T-cell (primary cell): ENCODE data around the gene VSTM5. TPM values are rescaled to one million over a fixed set of nuclear protein-coding genes. Genes with fewer than 3 reads are reported as not detected.
"Not testable (repeated sequence)": the region's sequence is repeated elsewhere in the genome, so short reads cannot be mapped to it uniquely, and the experiment has no call there.

Experiments used
- ATAC-seq, 4 experiments: fragments of 200-7000 bp in 3 of 4; fragments of 150-1000 bp in 1 of 4; cut with Tn5 transposase; replicated peaks in 1 of 4; 1 replicate in 3 of 4; 2 replicates in 1 of 4; pipeline ENCODE4 v1.10.0; 2021; ENCODE audit warnings: moderate library complexity in 3 of 4, mild to moderate bottlenecking in 2 of 4, moderate number of reproducible peaks in 1 of 4
- CTCF ChIA-PET, 2 donors: fragments of 300-600 bp; sonication (Branson Sonifier 250); formaldehyde crosslinking; loops; one replicate each; lab custom pipeline; 2022; ENCODE audit warnings: antibody characterized with exemption in 2 of 2; lab: Charles Lee
- POLR2A ChIA-PET, 2 donors: fragments of 300-600 bp; sonication (Branson Sonifier 250); formaldehyde crosslinking; loops; one replicate each; lab custom pipeline; 2022; ENCODE audit warnings: antibody characterized with exemption in 2 of 2; lab: Charles Lee
- DNase-seq, 35 experiments: peaks; one replicate each; pipeline versions ENCODE4 v3.0.0 to v3.0.0-alpha.2; 2013 to 2023
- H3K27ac ChIP-seq: one replicate; pipeline ENCODE4 v1.5.1; 2013; ENCODE audit warnings: low read length
- H3K27me3 ChIP-seq, 2 experiments: replicated peaks in 1 of 2; 1 replicate in 1 of 2; 2 replicates in 1 of 2; pipeline versions ENCODE4 v1.6.1 to v1.7.0; 2013; ENCODE audit warnings: low read length in 1 of 2, mixed read lengths in 1 of 2; ENCODE audit not compliant: control insufficient read depth in 2 of 2, insufficient read depth in 2 of 2; ENCODE audit errors: extremely low read depth in 1 of 2
- H3K36me3 ChIP-seq, 2 donors: 1 replicate in 1 of 2; 2 replicates in 1 of 2; pipeline versions ENCODE4 v1.6.1 to v1.7.0; 2013; ENCODE audit warnings: low read length in 1 of 2; ENCODE audit not compliant: control insufficient read depth in 2 of 2, insufficient read depth in 1 of 2; ENCODE audit errors: extremely low read depth in 1 of 2
- H3K4me1 ChIP-seq, 2 experiments: 1 replicate in 1 of 2; 2 replicates in 1 of 2; pipeline versions ENCODE4 v1.6.1 to v1.7.0; 2013; ENCODE audit warnings: low read length in 2 of 2, mixed read lengths in 1 of 2; ENCODE audit not compliant: insufficient read depth in 2 of 2, control insufficient read depth in 1 of 2; ENCODE audit errors: extremely low read depth in 1 of 2
- H3K4me3 ChIP-seq, 2 donors: 1 replicate in 1 of 2; 2 replicates in 1 of 2; pipeline versions ENCODE4 v1.5.1 to v1.7.0; 2013; ENCODE audit warnings: mild to moderate bottlenecking in 2 of 2, low read length in 1 of 2, moderate library complexity in 1 of 2; ENCODE audit not compliant: control insufficient read depth in 1 of 2; ENCODE audit errors: extremely low read depth in 1 of 2
- H3K9me3 ChIP-seq: 2 replicates; pipeline ENCODE4 v1.7.0; 2013
- H3K27ac Mint-ChIP-seq, 2 donors: one replicate each; pipeline ENCODE4 v1.8.0; 2020 to 2021; ENCODE audit warnings: mild to moderate bottlenecking in 2 of 2, mixed read lengths in 2 of 2
- H3K27me3 Mint-ChIP-seq, 2 donors: one replicate each; pipeline ENCODE4 v1.8.0; 2021 to 2022; ENCODE audit warnings: mixed read lengths in 2 of 2
- H3K36me3 Mint-ChIP-seq: one replicate; pipeline ENCODE4 v1.8.0; 2021; ENCODE audit warnings: mixed read lengths
- H3K4me1 Mint-ChIP-seq, 3 donors: one replicate each; pipeline ENCODE4 v1.8.0; 2020 to 2022; ENCODE audit warnings: mixed read lengths in 3 of 3, mild to moderate bottlenecking in 1 of 3
- H3K4me3 Mint-ChIP-seq, 3 donors: one replicate each; pipeline ENCODE4 v1.8.0; 2020 to 2022; ENCODE audit warnings: mild to moderate bottlenecking in 3 of 3, mixed read lengths in 3 of 3, moderate library complexity in 3 of 3
- H3K9me3 Mint-ChIP-seq, 3 donors: one replicate each; pipeline ENCODE4 v1.8.0; 2020 to 2022; ENCODE audit warnings: mixed read lengths in 3 of 3
- WGBS: methylation state at CpG from one replicate; pipeline ENCODE4 v1.1.5; 2013; ENCODE audit warnings: missing lambda C conversion rate; ENCODE audit not compliant: insufficient coverage; 5-methylcytosine and 5-hydroxymethylcytosine counted together
- total RNA-seq, 35 experiments: library from RNA in 6 of 35; stranded (reverse) in 6 of 35; fragments of 120-200 nt in 1 of 35; gene quantifications; one replicate each; pipeline versions ENCODE4 v1.2.1 to v1.2.4 and lab custom pipeline; 2013 to 2026

VSTM5 gene
- total RNA-seq, 5 donors from 2014 or later (not counting 1 experiment from before 2014, with no cell fraction given): not detected

GRCh38 chr11:93783362-93783761 is 67.1 kb downstream of the VSTM5 start:
- WGBS: 86% methylated on average over 3 of the region's 7 CpGs
- Mint-ChIP-seq H3K9me3 (no peaks in the 10 kb centered on the region), H3K27me3 (no peaks in the 10 kb centered on the region), H3K27ac (peak overlapping the region; percentile 94 to 98), H3K4me3 (peak overlapping the region; percentile 90 to 99 (median 92)), H3K4me1 (peaks cover 42 to 51% (median 46%) of the 10 kb centered on the region in 3 donors), H3K36me3 (peaks cover 15% of the 10 kb centered on the region)
- peak overlapping the region; percentile 80 to 94 for H3K4me3 ChIP-seq
- peaks cover 0 to 6% of the 10 kb centered on the region in 2 donors for H3K36me3 ChIP-seq
- no peak for DNase-seq
- H3K27me3 ChIP-seq: no peaks in the 10 kb centered on the region
- H3K27ac ChIP-seq: no peak overlapping the region
- ATAC-seq: peak in 1 of 4 experiments; percentile 2
- H3K4me1 ChIP-seq: peaks cover 19 to 25% of the 10 kb centered on the region in 2 experiments
- ChIA-PET POLR2A (interaction anchor here (0.9 to 1.6 kb wide), 5 partner anchors 18 to 52 kb away, joined by 3 to 41 read pairs (median 8); partner anchors contain the start of genes C11orf54 (in 2 of the 2) and TAF1D (in 1 of the 2)), CTCF (interaction anchor here (0.9 to 1.3 kb wide), 5 partner anchors 15 to 45 kb away, joined by 3 to 37 read pairs (median 4); partner anchors contain the start of genes C11orf54 (in 2 of the 2) and TAF1D (in 1 of the 2))
- no peaks in the 10 kb centered on the region for H3K9me3 ChIP-seq

- ChIA-PET CTCF (interaction anchor here in 1 of 2 donors (0.7 kb wide), 1 partner anchor 10 kb away, joined by 4 read pairs; no protein-coding TSS in a partner anchor), POLR2A (interaction anchor here in 1 of 2 donors (1.0 kb wide), 1 partner anchor 9 kb away, joined by 3 read pairs; the partner anchor contains the start of gene MED17)
- Histone ChIP-seq H3K27me3 (no peaks in the 10 kb centered on the region), H3K4me1 (no peaks in the 10 kb centered on the region), H3K27ac (no peak overlapping the region), H3K36me3 (peaks cover 0 to 3% of the 10 kb centered on the region in 2 donors), H3K4me3 (no peak overlapping the region), H3K9me3 (no peaks in the 10 kb centered on the region)
- Mint-ChIP-seq H3K36me3 (peaks cover 4% of the 10 kb centered on the region), H3K9me3 (no peaks in the 10 kb centered on the region), H3K4me3 (no peak overlapping the region), H3K27ac (no peak overlapping the region), H3K27me3 (no peaks in the 10 kb centered on the region), H3K4me1 (no peaks in the 10 kb centered on the region)
- no peak for ATAC-seq
- peak in 1 of 35 experiments; percentile 8 for DNase-seq
- WGBS: no CpG with 5 or more reads among the region's 2 CpGs
Measured at GRCh38 chr11:93775289-93775688, 75.1 kb downstream of the VSTM5 start.

- H3K4me1 ChIP-seq, H3K36me3 Mint-ChIP-seq, ATAC-seq, H3K9me3 Mint-ChIP-seq, H3K27me3 Mint-ChIP-seq, H3K4me3 Mint-ChIP-seq, H3K36me3 ChIP-seq, H3K27ac ChIP-seq, H3K9me3 ChIP-seq, H3K4me1 Mint-ChIP-seq, H3K4me3 ChIP-seq, H3K27me3 ChIP-seq, H3K27ac Mint-ChIP-seq, DNase-seq, POLR2A ChIA-PET: not testable (repeated sequence)
- no CpG with 5 or more reads among the region's 3 CpGs for WGBS
- CTCF ChIA-PET: interaction anchor here in 1 of 2 donors (0.7 kb wide), 1 partner anchor 15 kb away, joined by 3 read pairs; no protein-coding TSS in a partner anchor
Measured at GRCh38 chr11:93774560-93774959, 75.9 kb downstream of the VSTM5 start.

GRCh38 chr11:93773601-93774200 is 76.7 kb downstream of the VSTM5 start:
- Histone ChIP-seq H3K9me3 (no peaks in the 10 kb centered on the region), H3K4me1 (no peaks in the 10 kb centered on the region), H3K27me3 (no peaks in the 10 kb centered on the region), H3K27ac (no peak overlapping the region), H3K36me3 (peaks cover 0 to 3% of the 10 kb centered on the region in 2 donors), H3K4me3 (no peak overlapping the region)
- no peak for DNase-seq
- Mint-ChIP-seq H3K36me3 (peaks cover 4% of the 10 kb centered on the region), H3K27me3 (no peaks in the 10 kb centered on the region), H3K4me1 (no peaks in the 10 kb centered on the region), H3K4me3 (no peak overlapping the region), H3K27ac (no peak overlapping the region), H3K9me3 (no peaks in the 10 kb centered on the region)
- WGBS: 90% methylated on average over 9 of the region's 10 CpGs
- ChIA-PET POLR2A (no interaction called here), CTCF (interaction anchor here in 1 of 2 donors (0.7 kb wide), 1 partner anchor 14 kb away, joined by 3 read pairs; no protein-coding TSS in a partner anchor)
- no peak for ATAC-seq

GRCh38 chr11:93773045-93773477 is 77.4 kb downstream of the VSTM5 start:
- H3K27ac Mint-ChIP-seq: no peak overlapping the region
- H3K27ac ChIP-seq: no peak overlapping the region

GRCh38 chr11:93772123-93772522 is 78.3 kb downstream of the VSTM5 start:
- no peak overlapping the region for H3K4me3 Mint-ChIP-seq
- POLR2A ChIA-PET: no interaction called here
- 97% methylated on average over 3 of the region's 4 CpGs for WGBS
- no peaks in the 10 kb centered on the region for H3K9me3 ChIP-seq
- H3K4me1 ChIP-seq: no peaks in the 10 kb centered on the region
- no peaks in the 10 kb centered on the region for H3K27me3 Mint-ChIP-seq
- H3K27ac Mint-ChIP-seq: no peak overlapping the region
- DNase-seq (no peak), ATAC-seq (no peak)
- H3K36me3 ChIP-seq: peaks cover 0 to 3% of the 10 kb centered on the region in 2 donors
- H3K9me3 Mint-ChIP-seq: no peaks in the 10 kb centered on the region
- no peak overlapping the region for H3K27ac ChIP-seq
- no peak overlapping the region for H3K4me3 ChIP-seq
- CTCF ChIA-PET: no interaction called here
- H3K27me3 ChIP-seq: no peaks in the 10 kb centered on the region
- H3K4me1 Mint-ChIP-seq: no peaks in the 10 kb centered on the region
- peaks cover 4% of the 10 kb centered on the region for H3K36me3 Mint-ChIP-seq

More at GRCh38 chr11:93773045-93773477, 77.4 kb downstream of the VSTM5 start:
- Histone ChIP-seq H3K27me3 (no peaks in the 10 kb centered on the region), H3K36me3 (peaks cover 0 to 3% of the 10 kb centered on the region in 2 donors), H3K9me3 (no peaks in the 10 kb centered on the region), H3K4me1 (no peaks in the 10 kb centered on the region), H3K4me3 (no peak overlapping the region)
- ATAC-seq (no peak), DNase-seq (no peak)
- Mint-ChIP-seq H3K27me3 (no peaks in the 10 kb centered on the region), H3K36me3 (peaks cover 4% of the 10 kb centered on the region), H3K9me3 (no peaks in the 10 kb centered on the region), H3K4me3 (no peak overlapping the region), H3K4me1 (no peaks in the 10 kb centered on the region)
- CTCF ChIA-PET: no interaction called here
- POLR2A ChIA-PET: no interaction called here
- WGBS: 100% methylated on average over 3 of the region's 3 CpGs
